GM23248 (cell line): Measurements from ENCODE around the gene CDH16. TPM values are rescaled to one million over a fixed set of nuclear protein-coding genes. Genes with fewer than 3 reads are reported as not detected.

Source experiments
- DNase-seq: peaks from one replicate; pipeline ENCODE4 v3.0.0-alpha.2; 2015
- H2AFZ ChIP-seq: fragments of 200-600 bp; sonication (generic); 2 replicates; pipeline ENCODE4 v1.6.1; 2016; ENCODE audit warnings: antibody characterized with exemption
- H3F3A ChIP-seq: fragments of 200-600 bp; sonication (generic); 2 replicates; pipeline ENCODE4 v1.6.1; 2016; ENCODE audit warnings: mild to moderate bottlenecking, antibody characterized with exemption, mixed run types; ENCODE audit not compliant: insufficient read depth
- H3K27ac ChIP-seq: fragments of 200-600 bp; sonication (generic); 2 replicates; pipeline ENCODE4 v1.5.1; 2016; ENCODE audit warnings: mild to moderate bottlenecking
- H3K27me3 ChIP-seq: fragments of 200-600 bp; sonication (generic); replicated peaks from 2 replicates; pipeline ENCODE4 v1.6.1; 2016; ENCODE audit warnings: mild to moderate bottlenecking; ENCODE audit not compliant: insufficient read depth
- H3K36me3 ChIP-seq: fragments of 200-600 bp; sonication (generic); 2 replicates; pipeline ENCODE4 v1.6.1; 2016; ENCODE audit warnings: low read depth, mild to moderate bottlenecking
- H3K4me1 ChIP-seq: fragments of 200-600 bp; sonication (generic); 2 replicates; pipeline ENCODE4 v1.6.1; 2016; ENCODE audit warnings: mild to moderate bottlenecking; ENCODE audit not compliant: insufficient read depth
- H3K4me2 ChIP-seq: fragments of 200-600 bp; sonication (generic); one replicate; pipeline ENCODE4 v1.6.1; 2016; ENCODE audit warnings: mild to moderate bottlenecking; ENCODE audit not compliant: unreplicated experiment
- H3K4me3 ChIP-seq: fragments of 200-600 bp; sonication (generic); 2 replicates; pipeline ENCODE4 v1.5.1; 2016; ENCODE audit warnings: mild to moderate bottlenecking
- H3K79me2 ChIP-seq: fragments of 200-600 bp; sonication (generic); 2 replicates; pipeline ENCODE4 v1.6.1; 2016; ENCODE audit warnings: mild to moderate bottlenecking; ENCODE audit not compliant: insufficient read depth
- H3K9ac ChIP-seq: fragments of 200-600 bp; sonication (generic); 2 replicates; pipeline ENCODE4 v1.6.1; 2016; ENCODE audit warnings: mild to moderate bottlenecking
- H3K9me2 ChIP-seq: fragments of 200-600 bp; sonication (generic); 2 replicates; pipeline ENCODE4 v1.6.1; 2016; ENCODE audit warnings: mixed run types, mild to moderate bottlenecking, moderate library complexity; ENCODE audit not compliant: insufficient read depth
- H3K9me3 ChIP-seq: fragments of 200-600 bp; sonication (generic); one replicate; pipeline ENCODE4 v1.6.1; 2017; ENCODE audit warnings: low read depth
- H4K20me1 ChIP-seq: fragments of 200-600 bp; sonication (generic); 2 replicates; pipeline ENCODE4 v1.6.0; 2016; ENCODE audit not compliant: insufficient read depth
- EZH2 ChIP-seq: fragments of 200-600 bp; sonication (generic); IDR thresholded peaks from 2 replicates; pipeline ENCODE4 v1.6.1; 2018; ENCODE audit warnings: antibody characterized with exemption, mild to moderate bottlenecking; ENCODE audit not compliant: insufficient read depth, poor library complexity, severe bottlenecking
- EZH2phosphoT487 ChIP-seq: fragments of 200-600 bp; sonication (generic); IDR thresholded peaks from 2 replicates; pipeline ENCODE4 v1.6.1; 2018; ENCODE audit warnings: antibody characterized with exemption, moderate library complexity, mild to moderate bottlenecking, low read depth; ENCODE audit not compliant: insufficient read depth
- WGBS, 2 experiments: methylation state at CpG; one replicate each; pipeline ENCODE4 v1.1.6; 2015 to 2017; ENCODE audit warnings: low lambda C conversion rate in 2 of 2, low coverage in 1 of 2; ENCODE audit errors: missing lambda C conversion rate in 2 of 2; 5-methylcytosine and 5-hydroxymethylcytosine counted together
- in situ Hi-C: fragments of 300-500 bp; cut with MboI; formaldehyde crosslinking; loops from 2 replicates; pipeline ENCODE4 v1.15.0; 2020
- polyA plus RNA-seq: library from polyadenylated mRNA; unstranded; fragments of >200 nt; fragmentation: Nextera tagmentation; extraction: Ambion mirVana; gene quantifications from 2 replicates; pipeline ENCODE4 v1.2.1, GENCODE V29; 2016
- total RNA-seq: library from RNA; depleted of rRNA; stranded (reverse); fragments of >200 nt; shearing (Covaris generic); gene quantifications from 2 replicates; pipeline ENCODE4 v1.2.3, GENCODE V29; 2014

CDH16 gene
- total and polyA plus RNA-seq, 2 experiments from 2014 or later, result not detected

DNA sequence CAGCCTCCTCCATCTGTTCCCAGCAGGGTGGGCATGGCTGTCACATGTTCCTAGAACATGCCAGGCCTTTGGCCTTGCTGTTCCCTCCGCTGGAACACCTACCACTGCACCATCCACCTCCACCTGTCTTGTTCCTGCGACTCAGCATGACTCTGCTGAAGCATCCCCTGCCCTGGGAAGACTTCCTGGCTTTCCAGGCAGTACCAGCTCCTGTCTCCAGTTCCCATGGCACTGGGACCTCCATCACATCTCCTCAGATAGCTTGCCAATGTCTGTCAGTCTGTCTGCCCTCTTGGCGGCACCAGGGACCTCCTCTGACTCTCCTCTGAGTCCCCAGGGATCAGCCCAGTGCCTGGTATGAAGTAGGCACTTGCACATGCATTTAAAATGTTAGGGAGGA lies 22.7 kb downstream of the CDH16 start:
- H3K4me3 ChIP-seq, result no peak overlapping the region
- no peak for DNase-seq
- no peak for TF ChIP-seq EZH2phosphoT487
- TF ChIP-seq EZH2, result no peak
- no peak overlapping the region for H3K27ac ChIP-seq
- no peaks in the 10 kb centered on the region for H3K79me2 ChIP-seq
- H3F3A ChIP-seq, result no peaks in the 10 kb centered on the region
- no peaks in the 10 kb centered on the region for H3K36me3 ChIP-seq
- no peaks in the 10 kb centered on the region for H3K9me2 ChIP-seq
- no peaks in the 10 kb centered on the region for H3K9me3 ChIP-seq
- no peak overlapping the region for H3K9ac ChIP-seq
- in situ Hi-C loops, result no loop called here
- no peaks in the 10 kb centered on the region for H4K20me1 ChIP-seq
- H3K27me3 ChIP-seq, result no peaks in the 10 kb centered on the region
- no peak overlapping the region for H3K4me2 ChIP-seq
- H3K4me1 ChIP-seq, result peaks cover 9% of the 10 kb centered on the region
- no peak overlapping the region for H2AFZ ChIP-seq
- 94 to 98% methylated on average over 3 of the region's 3 CpGs for WGBS, 2 experiments

GRCh38 chr16:66895689-66895979 lies 23.1 kb downstream of the CDH16 start:
- Histone ChIP-seq H3K4me2 (no peak overlapping the region), H2AFZ (no peak overlapping the region), H3F3A (no peaks in the 10 kb centered on the region), H3K27ac (no peak overlapping the region), H3K27me3 (no peaks in the 10 kb centered on the region), H4K20me1 (no peaks in the 10 kb centered on the region), H3K9me3 (no peaks in the 10 kb centered on the region), H3K9ac (no peak overlapping the region), H3K4me1 (peaks cover 9% of the 10 kb centered on the region), H3K9me2 (no peaks in the 10 kb centered on the region), H3K4me3 (no peak overlapping the region), H3K36me3 (no peaks in the 10 kb centered on the region), H3K79me2 (no peaks in the 10 kb centered on the region)
- no peak for DNase-seq
- in situ Hi-C loops, result no loop called here
- TF ChIP-seq EZH2 (no peak), EZH2phosphoT487 (no peak)
- WGBS, 2 experiments, result 79 to 82% methylated on average over 5 of the region's 5 CpGs

DNA sequence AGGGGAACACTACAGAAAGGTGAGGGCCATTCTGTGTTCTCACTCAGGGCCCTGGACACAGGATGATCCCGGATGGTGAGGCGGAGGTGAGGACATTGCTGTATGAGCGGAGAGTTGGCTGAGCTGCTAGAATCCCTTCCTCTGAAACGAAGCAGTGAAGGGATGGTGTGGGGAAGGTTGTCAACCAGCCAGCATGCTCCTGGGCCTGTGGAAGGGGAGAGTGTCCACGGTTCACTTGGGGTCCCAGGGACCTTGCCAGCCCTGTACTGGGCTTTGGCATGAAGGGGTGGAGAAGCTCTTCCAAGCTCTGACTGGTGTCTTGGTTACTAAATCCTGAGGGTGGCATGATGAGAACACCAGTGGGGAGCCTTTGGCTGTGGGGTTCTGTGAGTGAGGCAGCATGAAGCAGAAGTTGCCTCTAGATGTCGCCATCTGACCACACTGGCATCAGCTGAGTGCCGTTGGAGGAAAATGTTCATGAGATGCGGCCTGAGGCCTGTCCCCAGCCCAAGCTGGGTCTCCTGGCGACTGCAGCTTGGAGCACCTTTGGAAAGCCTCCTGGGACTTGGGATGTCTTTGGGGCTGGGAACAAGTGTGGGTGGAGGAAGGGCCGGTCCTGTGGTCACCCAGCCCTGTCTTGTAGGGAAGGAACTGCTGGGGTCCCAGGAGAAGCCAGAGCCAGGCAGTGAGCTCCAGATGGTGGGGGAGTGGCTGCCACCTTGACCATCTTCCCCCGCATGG lies 23.6 kb downstream of the CDH16 start:
- WGBS, 2 experiments, result 33 to 46% methylated on average over 10 to 11 of the region's 11 CpGs

GRCh38 chr16:66894055-66894454 lies 24.6 kb downstream of the CDH16 start:
- WGBS, 2 experiments, result 66 to 76% methylated on average over 2 of the region's 2 CpGs
- H3K9me3 ChIP-seq, result no peaks in the 10 kb centered on the region
- TF ChIP-seq EZH2phosphoT487 (no peak), EZH2 (no peak)
- H3K36me3 ChIP-seq, result no peaks in the 10 kb centered on the region
- H3K27ac ChIP-seq, result no peak overlapping the region
- no peaks in the 10 kb centered on the region for H3F3A ChIP-seq
- in situ Hi-C loops, result no loop called here
- no peak overlapping the region for H3K9ac ChIP-seq
- H4K20me1 ChIP-seq, result no peaks in the 10 kb centered on the region
- H3K27me3 ChIP-seq, result no peaks in the 10 kb centered on the region
- no peak overlapping the region for H3K4me2 ChIP-seq
- no peak overlapping the region for H2AFZ ChIP-seq
- H3K4me1 ChIP-seq, result no peaks in the 10 kb centered on the region
- no peak for DNase-seq
- H3K9me2 ChIP-seq, result no peaks in the 10 kb centered on the region
- no peaks in the 10 kb centered on the region for H3K79me2 ChIP-seq
- no peak overlapping the region for H3K4me3 ChIP-seq

More for the DNA sequence above, 23.6 kb downstream of the CDH16 start:
- Histone ChIP-seq H3K27ac (no peak overlapping the region), H3K4me2 (no peak overlapping the region), H3K79me2 (no peaks in the 10 kb centered on the region), H3K4me3 (no peak overlapping the region), H3F3A (no peaks in the 10 kb centered on the region), H3K9me3 (no peaks in the 10 kb centered on the region), H3K36me3 (no peaks in the 10 kb centered on the region), H3K4me1 (peaks cover 6% of the 10 kb centered on the region), H4K20me1 (no peaks in the 10 kb centered on the region), H2AFZ (no peak overlapping the region), H3K9me2 (no peaks in the 10 kb centered on the region), H3K9ac (no peak overlapping the region), H3K27me3 (no peaks in the 10 kb centered on the region)
- in situ Hi-C loops, result no loop called here
- TF ChIP-seq EZH2 (no peak), EZH2phosphoT487 (no peak)
- peak; percentile 85 for DNase-seq
